HG02588 (cell line): Measurements from ENCODE around the gene CLIC2.
"Not testable (repeated sequence)": the region's sequence is repeated elsewhere in the genome, so short reads cannot be mapped to it uniquely, and the experiment has no call there.

Experiments
- ATAC-seq: cut with Tn5 transposase; IDR thresholded peaks from one replicate; pipeline ENCODE4 v1.9.1; 2021; ENCODE audit warnings: mild to moderate bottlenecking, moderate library complexity; ENCODE audit not compliant: unreplicated experiment

CLIC2 gene

DNA sequence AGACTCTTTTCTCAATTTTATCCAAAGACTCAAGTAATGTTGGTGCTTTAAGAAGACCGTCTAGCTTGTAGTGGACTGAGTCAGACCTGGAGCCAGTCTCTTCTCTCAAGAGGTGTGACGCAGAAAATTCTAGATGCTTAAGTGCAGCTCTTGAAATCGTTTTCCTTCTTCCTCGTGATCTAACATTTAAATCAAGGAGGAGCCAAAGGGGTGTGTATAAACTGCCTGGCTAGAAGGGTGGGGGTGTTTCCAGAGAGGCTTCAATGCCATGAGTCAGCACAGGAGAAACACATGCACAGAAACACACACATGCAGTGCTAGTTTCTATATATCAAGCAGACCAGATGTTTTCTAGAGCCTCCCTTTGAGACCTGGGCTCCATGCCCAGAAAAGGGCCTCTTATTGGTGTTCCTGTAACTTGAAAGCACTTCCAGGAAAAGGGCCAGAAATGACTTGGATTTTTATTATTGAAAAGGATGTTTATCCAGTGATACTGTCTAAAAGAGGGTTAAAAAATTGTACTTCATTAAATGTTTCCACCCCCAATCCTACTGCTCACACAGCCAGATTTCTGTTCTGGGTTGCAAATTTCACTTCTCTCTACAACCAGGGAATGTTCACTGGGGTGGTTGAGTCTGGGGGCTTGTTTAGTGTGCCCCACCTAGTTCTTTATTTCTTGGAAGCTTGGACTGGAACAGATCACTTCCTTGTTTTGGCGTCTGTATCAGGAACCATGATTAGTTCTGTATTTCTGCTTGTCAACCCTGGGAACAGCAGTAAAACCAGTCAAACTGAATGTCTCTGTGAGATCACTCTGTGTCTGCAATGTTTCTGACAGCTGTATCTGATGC lies at the start of gene CLIC2:
CLIC2 (minus strand) TSS at position 129 of the 851 bp plus-strand sequence. CDS start 187 bp downstream, outside the sequence.
- no peak for ATAC-seq

DNA sequence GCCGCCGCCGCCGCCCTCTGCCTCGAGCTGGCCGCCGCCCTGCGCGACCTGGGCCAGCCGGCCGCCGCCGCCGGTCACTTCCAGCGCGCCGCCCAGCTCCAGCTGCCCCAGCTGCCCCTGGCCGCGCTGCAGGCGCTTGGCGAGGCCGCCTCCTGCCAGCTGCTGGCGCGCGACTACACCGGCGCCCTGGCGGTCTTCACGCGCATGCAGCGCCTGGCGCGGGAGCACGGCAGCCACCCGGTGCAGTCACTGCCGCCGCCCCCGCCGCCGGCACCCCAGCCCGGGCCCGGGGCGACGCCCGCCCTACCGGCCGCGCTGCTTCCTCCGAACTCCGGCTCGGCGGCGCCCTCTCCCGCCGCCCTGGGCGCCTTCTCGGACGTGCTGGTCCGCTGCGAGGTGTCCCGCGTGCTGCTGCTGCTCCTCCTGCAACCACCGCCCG lies 48.1 kb upstream of the CLIC2 start:
- peak; percentile 29 for ATAC-seq

DNA sequence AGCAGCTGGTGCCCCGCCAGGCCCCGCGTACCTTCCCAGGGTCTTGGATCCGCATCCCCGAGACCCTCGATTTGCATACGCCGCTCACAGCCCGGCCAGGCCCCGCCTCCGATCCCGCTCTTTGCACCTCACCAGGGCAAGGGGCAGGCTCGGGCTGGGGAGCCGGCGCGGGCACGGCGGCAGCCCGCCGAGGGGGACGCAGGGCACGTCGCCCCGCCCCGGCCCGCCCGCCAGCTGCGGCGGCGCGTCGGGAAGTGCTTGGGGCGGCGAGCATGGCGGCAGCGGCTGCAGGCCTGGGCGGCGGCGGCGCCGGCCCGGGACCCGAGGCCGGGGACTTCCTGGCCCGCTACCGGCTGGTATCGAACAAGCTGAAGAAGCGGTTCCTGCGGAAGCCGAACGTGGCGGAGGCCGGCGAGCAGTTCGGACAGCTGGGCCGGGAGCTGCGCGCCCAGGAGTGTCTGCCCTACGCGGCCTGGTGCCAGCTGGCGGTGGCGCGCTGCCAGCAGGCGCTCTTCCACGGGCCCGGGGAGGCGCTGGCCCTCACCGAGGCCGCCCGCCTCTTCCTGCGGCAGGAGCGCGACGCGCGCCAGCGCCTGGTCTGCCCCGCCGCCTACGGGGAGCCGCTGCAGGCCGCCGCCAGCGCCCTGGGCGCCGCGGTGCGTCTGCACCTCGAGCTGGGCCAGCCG lies 47.6 kb upstream of the CLIC2 start, which contains the start of gene F8A2:
F8A2 (plus strand) TSS at position 253 of the 686 bp plus-strand sequence; CDS start at position 273, 20 bp downstream.
- peak; percentile 79 for ATAC-seq

DNA sequence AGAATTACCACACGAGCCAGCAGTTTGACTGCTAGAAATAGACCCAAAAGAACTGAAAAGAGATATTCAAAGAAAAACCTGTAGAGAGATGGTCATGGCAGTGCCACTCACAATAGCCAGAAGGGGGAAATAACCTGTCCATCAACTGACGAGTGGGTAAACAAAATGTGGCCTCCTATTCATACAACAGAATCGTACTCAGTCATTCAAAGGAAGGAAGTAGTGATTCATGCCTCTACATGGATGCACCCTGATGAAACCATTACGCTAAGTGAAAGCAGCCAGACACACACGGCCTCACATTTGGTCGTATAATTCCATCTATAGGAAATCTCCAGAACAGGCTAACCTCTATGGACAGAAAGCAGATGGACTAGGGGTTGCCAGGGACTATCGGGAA lies 45.4 kb upstream of the CLIC2 start:
- ATAC-seq, result not testable (repeated sequence)

DNA sequence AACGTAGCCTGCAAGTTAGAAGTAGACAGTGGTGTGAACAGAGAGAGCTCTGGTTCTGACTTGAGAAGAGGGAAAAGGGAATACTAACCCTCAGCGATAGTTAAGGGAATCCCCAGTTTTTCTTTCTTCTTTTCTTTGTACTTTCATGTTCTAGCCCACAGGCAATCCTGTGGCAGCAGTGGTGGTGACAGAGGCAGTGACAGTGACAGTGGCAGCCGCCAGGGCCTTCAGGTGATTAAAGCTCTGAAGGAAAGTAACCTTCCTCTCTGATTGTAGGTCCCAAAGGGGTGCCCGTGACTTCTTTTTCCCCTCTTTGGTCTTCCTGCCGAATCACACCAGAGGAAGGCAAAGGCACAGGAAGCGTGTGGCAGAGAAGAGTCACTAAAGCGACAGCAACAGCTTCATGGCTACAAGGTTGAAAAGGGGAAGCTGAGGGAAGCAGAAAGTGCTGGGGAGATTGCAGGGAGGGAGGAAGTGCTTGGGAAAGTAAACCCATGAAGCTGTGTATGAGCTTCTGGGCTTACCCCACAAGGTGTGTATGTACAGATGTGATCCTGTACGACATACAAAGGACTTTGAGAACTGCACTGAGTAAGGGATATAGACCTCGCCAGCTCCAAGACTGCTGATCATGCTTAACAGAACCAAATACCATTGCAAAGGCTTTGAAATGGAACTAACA lies 39.5 kb upstream of the CLIC2 start:
- not testable (repeated sequence) for ATAC-seq

DNA sequence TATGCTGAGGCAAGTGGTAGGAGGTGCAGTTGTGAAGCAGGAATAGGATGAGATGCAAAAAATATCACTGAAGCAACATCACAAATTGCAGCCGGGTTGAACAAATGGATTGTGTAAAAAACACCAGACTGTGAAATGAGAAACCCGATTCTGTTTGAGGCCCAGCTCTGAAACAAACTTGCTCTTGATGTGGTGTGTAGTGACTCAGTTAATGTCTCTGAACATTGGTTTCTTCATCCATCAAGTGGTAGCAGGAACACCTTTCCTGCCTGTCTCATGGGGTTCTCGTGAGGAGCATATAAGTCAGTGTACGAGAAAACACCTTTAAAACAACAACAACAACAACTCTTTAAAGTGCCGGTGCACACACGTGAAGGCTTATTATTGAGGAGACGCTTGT lies 29.3 kb upstream of the CLIC2 start:
- ATAC-seq, result not testable (repeated sequence)

DNA sequence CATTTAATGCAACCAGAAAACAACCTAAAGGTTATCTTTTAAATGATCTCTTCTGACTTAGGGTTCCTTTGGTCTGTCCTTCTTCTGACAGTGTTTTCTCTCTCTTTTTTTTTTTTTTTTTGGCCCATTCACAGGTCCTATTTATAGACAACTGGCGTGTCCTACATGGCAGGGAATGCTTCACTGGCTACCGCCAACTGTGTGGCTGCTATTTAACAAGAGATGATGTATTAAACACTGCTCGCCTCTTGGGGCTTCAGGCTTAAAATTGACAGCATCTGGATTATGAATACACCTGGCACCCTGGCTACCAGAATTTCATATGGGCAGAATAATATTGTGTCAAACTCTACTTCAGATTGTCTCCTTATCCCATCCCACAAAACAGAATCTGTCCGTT lies 15.0 kb upstream of the CLIC2 start:
- not testable (repeated sequence) for ATAC-seq

DNA sequence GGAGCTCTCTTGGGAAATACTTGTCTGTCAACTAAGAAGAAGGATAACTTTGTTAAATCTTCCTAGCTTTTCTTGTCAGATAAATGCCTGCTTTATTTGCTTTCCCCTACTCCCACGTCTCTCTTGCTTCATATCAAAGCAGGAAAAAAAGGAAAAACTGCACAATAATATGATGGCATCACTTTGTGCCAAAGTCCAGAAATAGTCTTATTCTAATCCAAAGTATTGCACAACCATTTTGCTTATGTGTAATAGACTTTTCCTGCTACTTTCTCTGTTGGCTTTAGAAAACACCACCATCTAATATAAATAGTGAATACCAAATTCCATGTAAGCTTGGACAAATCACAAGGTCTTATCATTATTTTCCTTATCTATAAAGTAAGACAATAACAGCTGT lies 11.3 kb upstream of the CLIC2 start:
- not testable (repeated sequence) for ATAC-seq

DNA sequence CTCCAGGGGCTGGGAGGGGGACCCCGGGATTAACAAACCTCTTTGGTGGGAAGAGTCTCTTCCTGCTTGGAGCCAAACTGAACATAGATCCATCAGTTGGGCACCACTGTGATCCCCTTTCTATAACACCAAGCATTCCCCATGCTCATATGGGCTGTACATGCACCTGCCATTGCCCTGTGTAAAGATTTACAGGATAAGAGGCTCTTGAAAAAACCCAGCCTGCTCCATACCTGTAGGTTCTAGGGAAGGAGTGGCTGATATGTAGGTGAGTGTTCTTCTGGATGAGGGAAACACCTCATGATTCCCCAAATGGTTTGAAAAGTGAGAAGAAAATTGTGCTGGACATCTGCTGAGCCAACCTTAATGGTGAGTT lies 911 bp upstream of the CLIC2 start:
- not testable (repeated sequence) for ATAC-seq

DNA sequence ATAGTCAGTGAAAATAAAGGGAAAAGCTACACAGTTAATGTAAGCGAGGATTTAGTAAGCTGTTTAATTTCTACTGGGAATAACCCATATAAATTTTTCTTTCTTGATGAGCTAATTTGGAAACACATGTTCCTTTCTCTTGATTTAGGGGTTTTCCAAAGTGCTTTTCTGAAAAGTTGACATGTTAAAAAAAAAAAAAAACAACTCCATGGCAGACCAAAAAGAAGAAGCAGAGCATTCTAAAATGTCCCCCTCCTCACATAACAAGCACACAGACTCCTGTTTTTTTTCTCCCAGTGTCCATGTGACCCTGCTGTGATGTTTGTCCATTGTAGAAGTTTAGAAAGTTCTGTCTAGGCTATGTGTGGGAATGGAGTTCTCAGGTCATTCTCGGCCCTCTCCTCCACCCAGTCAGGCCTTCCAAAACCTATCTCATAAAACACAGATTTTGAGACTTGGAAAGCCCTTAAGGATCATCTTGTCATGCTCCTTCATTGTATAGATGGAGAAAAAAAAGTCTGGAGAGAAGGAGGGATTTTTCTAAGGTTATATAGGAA lies 792 bp downstream of the CLIC2 start:
- ATAC-seq, result no peak

DNA sequence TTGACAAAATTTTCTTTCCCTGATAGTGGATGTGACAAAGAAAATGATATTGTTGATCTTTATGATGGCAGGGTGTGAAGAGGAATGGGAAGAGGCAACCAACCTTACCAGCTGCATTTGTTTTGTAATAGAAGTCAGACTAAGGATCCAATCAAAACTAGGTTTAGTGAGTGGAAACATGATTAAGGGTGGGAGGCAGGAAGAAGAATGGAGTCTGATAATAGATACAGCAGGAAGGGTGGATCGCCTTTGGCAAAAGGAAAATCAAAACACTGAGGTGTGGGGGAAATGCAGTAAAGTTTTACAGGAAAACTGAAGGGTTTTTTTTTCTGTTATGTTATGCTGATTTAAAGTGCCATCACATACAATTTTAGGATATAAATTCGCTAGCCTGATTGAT lies 3.4 kb downstream of the CLIC2 start:
- no peak for ATAC-seq

DNA sequence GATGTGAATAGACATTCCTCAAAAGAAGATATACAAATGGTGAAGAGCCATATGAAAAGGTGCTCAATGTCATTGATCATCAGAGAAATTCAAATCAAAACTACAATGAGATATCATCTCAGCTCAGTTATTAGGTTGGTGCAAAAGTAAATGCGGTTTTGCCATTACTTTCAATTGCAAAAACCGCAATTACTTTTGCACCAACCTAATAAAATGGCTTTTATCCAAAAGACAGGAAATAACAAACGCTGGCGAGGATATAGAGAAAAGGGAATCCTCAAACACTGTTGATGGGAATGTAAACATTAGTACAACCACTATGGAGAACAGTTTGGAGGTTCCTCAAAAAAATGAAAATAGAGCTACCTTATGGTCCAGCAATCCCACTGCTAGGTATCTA lies 5.1 kb downstream of the CLIC2 start:
- ATAC-seq, result no peak

DNA sequence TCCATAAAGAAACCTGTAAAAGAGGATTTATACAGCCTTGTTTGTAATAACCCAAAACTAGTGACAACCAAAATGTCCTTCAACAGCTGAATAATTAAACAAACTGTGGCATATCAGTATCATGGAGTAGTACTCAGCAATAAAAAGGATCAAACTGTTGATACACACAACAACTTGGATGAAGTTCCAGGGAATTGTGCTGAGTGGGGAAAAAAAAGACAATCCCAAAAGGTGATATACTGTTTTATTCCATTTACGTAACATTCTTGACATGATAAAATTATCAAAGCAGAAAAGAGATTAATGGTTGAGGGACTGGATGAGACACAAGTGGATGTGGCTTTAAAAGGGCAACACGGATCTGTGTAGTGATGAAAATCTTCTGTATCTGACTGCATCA lies 7.8 kb downstream of the CLIC2 start:
- ATAC-seq, result no peak

DNA sequence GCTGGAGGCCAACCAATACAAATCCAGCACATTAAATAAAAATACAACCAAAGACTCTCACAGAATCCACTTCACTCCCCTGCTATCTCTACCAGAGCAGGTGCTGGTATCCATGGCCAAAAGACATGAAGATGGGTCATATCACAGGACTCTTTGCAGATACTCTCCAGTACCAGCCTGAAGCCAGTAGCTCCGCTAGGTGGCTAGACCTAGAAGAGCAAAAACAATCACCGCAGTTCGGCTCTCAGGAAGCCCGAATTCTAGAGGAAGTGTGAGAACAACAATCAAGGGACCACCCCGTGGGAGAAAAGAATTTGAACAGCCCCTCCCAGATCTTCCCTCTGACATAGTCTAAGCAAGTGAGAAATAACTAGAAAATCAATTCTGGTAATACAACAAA lies 20.2 kb downstream of the CLIC2 start:
- no peak for ATAC-seq

DNA sequence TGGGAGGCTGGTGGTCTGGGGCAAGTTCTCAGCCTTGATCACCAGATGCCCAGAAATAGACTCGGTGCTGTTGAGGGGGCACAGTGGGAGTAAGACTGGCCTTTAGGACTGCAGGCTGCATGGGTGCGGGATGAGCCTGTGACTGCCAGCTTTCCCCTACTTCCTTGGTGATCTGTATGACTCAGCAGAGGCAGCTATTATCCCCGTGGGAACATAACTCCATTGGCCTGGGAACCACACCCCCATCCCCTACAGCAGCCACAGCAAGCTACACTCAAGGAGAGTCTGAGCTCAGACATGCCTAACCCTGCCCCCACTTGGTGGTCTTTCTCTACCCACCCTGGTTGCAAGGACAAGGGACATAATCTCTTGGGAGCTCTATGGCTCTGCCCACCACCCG lies 20.6 kb downstream of the CLIC2 start:
- ATAC-seq, result no peak

DNA sequence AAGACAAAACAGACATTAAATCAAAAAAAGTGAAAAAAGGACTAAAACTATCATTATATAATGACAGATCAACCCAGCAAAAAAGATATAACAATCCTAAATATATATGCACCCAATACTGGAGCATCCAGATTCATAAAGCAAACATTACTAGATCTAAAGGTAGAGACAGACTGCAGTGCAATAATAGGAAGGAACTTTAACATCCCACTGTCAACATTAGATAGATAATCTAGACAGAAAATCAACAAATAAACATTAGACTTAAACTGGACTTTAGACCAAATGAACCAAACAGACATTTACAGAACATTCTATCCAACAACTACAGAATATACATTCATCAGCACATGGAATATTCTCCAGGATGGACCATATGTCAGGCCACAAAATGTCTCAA lies 40.6 kb downstream of the CLIC2 start:
- no peak for ATAC-seq

DNA sequence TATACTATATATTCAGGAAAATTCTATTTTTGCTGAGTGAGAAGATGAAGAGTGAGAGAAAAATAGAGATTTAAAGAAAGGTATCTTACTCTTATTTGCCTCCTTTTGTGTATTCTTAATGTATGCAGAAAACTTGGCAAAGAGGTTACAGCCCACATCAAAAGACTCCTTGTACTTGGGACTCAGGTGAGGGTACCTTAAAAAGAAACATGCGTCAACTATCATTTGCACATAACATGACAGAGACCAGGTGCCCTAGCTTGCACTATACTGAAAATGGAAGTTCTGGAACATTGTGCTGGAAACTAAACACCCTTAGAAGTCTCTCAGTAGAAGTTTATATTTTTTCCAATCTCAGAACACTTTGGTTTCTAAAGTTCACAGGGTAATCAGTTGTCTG lies 54.5 kb downstream of the CLIC2 start:
- no peak for ATAC-seq

DNA sequence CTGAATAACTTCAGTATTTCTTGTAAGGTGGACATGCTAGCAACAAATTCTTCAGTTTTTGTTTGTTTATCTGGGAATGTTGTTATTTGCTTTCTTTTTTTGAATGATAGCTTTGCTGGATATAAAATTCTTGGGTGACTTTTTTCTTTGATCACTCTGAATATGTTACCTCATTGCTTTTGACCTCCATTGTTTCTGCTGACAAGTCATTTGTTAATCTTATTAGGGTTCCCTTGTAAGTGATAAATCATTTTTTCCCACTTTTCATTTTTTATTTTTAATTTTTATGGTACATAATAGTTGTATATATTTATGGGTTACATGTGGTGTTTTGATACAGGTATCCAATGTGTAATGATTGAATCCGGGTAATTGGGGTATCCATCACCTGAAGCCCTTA lies 63.4 kb downstream of the CLIC2 start:
- no peak for ATAC-seq

DNA sequence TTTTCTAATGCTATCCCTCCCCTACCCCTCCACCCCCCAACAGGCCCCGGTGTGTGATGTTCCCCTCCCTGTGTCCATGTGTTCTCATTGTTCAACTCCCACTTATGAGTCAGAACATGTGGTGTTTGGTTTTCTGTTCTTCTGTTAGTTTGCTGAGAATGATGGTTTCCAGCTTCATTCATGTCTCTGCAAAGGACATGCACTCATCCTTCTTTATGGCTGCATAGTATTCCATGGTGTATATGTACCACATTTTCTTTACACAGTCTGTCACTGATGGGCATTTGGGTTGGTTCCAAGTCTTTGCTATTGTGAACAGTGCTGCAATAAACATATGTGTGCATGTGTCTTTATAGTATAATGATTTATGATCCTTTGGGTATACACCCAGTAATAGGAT lies 66.4 kb downstream of the CLIC2 start:
- ATAC-seq, result not testable (repeated sequence)

DNA sequence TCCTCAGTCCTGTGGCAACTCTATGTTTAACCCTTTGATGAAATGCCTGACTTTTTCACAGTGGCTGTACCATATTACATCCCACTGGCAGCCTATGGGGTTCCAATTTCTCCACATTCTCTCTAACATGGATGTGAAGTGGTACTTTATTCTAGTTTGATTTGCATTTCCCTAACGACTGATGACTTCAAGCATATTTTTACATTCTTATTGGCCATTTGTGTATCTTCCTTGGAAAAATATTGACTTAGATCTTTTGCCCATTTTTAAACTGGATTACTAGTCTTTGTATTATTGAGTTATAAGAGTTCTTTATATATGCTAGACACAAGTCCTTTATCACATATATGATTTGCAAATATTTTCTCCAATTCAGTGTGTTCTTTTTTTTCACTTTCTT lies 68.0 kb downstream of the CLIC2 start:
- ATAC-seq, result no peak
